Stimulated activated CD4-positive, alpha-beta T cell treated with anti-CD3 and anti-CD28 coated beads, Interleukin-12 subunit alpha, Interleukin-12 subunit beta, amount 100 ng/mL, for 24 hours (primary cell): Measurements from ENCODE around the gene SLC7A6.
A peak's percentile ranks its signal among the peaks of the same experiment; 100 is the strongest.

Experiments used
- DNase-seq, 2 experiments: peaks; one replicate each; pipeline ENCODE4 v3.0.0-alpha.2; 2020; ENCODE audit warnings: low read depth in 2 of 2

SLC7A6 gene

GRCh38 chr16:68306633-68307032 is 42.3 kb downstream of the SLC7A6 start:
- no peak for DNase-seq

GRCh38 chr16:68309799-68310198 is 45.5 kb downstream of the SLC7A6 start:
- DNase-seq: no peak

GRCh38 chr16:68310437-68310773 is 46.1 kb downstream of the SLC7A6 start:
- no peak for DNase-seq

GRCh38 chr16:68310774-68311511 is 46.6 kb downstream of the SLC7A6 start, which contains the start of the genes PRMT7 and SLC7A6OS:
TSS of gene PRMT7 (plus strand) at chr16:68311019. CDS start at chr16:68315980, 4,961 bp downstream.
TSS of gene SLC7A6OS (minus strand) at chr16:68310946. CDS start at chr16:68310926, 20 bp downstream.
- DNase-seq: peak; percentile 85 to 90

GRCh38 chr16:68313116-68313515 is 48.8 kb downstream of the SLC7A6 start:
- DNase-seq: no peak

GRCh38 chr16:68319185-68319908 is 55.0 kb downstream of the SLC7A6 start:
- peak in 1 of 2 experiments; percentile 32 for DNase-seq

- no peak for DNase-seq
Measured at GRCh38 chr16:68324336-68324735, 60.0 kb downstream of the SLC7A6 start.

GRCh38 chr16:68324780-68325357 is 60.5 kb downstream of the SLC7A6 start:
- DNase-seq: no peak

- peak; percentile 53 to 71 for DNase-seq
Measured at GRCh38 chr16:68328151-68328859, 64.0 kb downstream of the SLC7A6 start.

GRCh38 chr16:68328860-68329390 is 64.6 kb downstream of the SLC7A6 start:
- no peak for DNase-seq

- DNase-seq: no peak
Measured at GRCh38 chr16:68331879-68332410, 67.6 kb downstream of the SLC7A6 start.

GRCh38 chr16:68332411-68333121 is 68.2 kb downstream of the SLC7A6 start:
- no peak for DNase-seq

- no peak for DNase-seq
Measured at GRCh38 chr16:68335175-68335574, 70.8 kb downstream of the SLC7A6 start.

- DNase-seq: no peak
Measured at GRCh38 chr16:68338326-68339119, 74.2 kb downstream of the SLC7A6 start.

- no peak for DNase-seq
Measured at GRCh38 chr16:68339214-68339613, 74.9 kb downstream of the SLC7A6 start.

- no peak for DNase-seq
Measured at GRCh38 chr16:68342620-68343019, 78.3 kb downstream of the SLC7A6 start.

GRCh38 chr16:68343137-68343536 is 78.8 kb downstream of the SLC7A6 start:
- DNase-seq: no peak

- DNase-seq: no peak
Measured at GRCh38 chr16:68344252-68344651, 79.9 kb downstream of the SLC7A6 start.

GRCh38 chr16:68345351-68345810 is 81.1 kb downstream of the SLC7A6 start:
- no peak for DNase-seq
